GM12878 (cell line): ENCODE results near the gene STK16. TPM values are rescaled to one million over a fixed set of nuclear protein-coding genes. Genes with fewer than 3 reads are reported as not detected.

Experiments used
- ATAC-seq: fragments of 200-7000 bp; cut with Tn5 transposase; 3 replicates; pipeline ENCODE4 v1.9.1; 2020; ENCODE audit warnings: mild to moderate bottlenecking, moderate library complexity
- BruUV-seq: library from RNA; stranded (reverse); fragments of 400-500 nt; replicated peaks from 2 replicates; lab custom pipeline; 2021; lab: Mats Ljungman, UMichigan
- CTCF ChIA-PET: fragments of 300-600 bp; sonication (Branson Sonifier 250); formaldehyde crosslinking; extraction: SDS; loops from one replicate; lab custom pipeline; 2021; ENCODE audit warnings: inconsistent platforms; lab: Yijun Ruan, JAX
- POLR2A ChIA-PET: fragments of 350-600 bp; formaldehyde crosslinking; extraction: SDS; loops from one replicate; lab custom pipeline; 2021; ENCODE audit warnings: inconsistent platforms; lab: Charles Lee
- RAD21 ChIA-PET: fragments of 300-600 bp; sonication (Branson Sonifier 250); formaldehyde crosslinking; loops from one replicate; lab custom pipeline; 2023; ENCODE audit warnings: antibody characterized with exemption; ENCODE audit not compliant: unreplicated experiment; lab: Charles Lee
- SMC1A ChIA-PET: fragments of 300-600 bp; sonication (Branson Sonifier 250); formaldehyde crosslinking; loops from one replicate; lab custom pipeline; 2023; ENCODE audit not compliant: unreplicated experiment, uncharacterized antibody; lab: Charles Lee
- DNase-seq: peaks from one replicate; pipeline ENCODE4 v3.0.0-alpha.2; 2011; ENCODE audit warnings: low read depth, low spot score
- FAIRE-seq: peaks from 3 replicates; lab custom pipeline; 2011; peaks lifted over from hg19 to GRCh38; lab: Jason Lieb, UNC
- H2AFZ ChIP-seq: 2 replicates; pipeline ENCODE4 v1.6.0; 2011; ENCODE audit warnings: low read depth, low read length, control low read depth; ENCODE audit not compliant: control insufficient read depth
- H3K27ac ChIP-seq: 2 replicates; pipeline ENCODE4 v1.5.1; 2011; ENCODE audit warnings: control low read depth; ENCODE audit not compliant: control insufficient read depth, insufficient read depth
- H3K27me3 ChIP-seq, 2 experiments: replicated peaks in 1 of 2; 2 replicates each; pipeline versions ENCODE4 v1.6.0 to v1.6.1; 2011; ENCODE audit warnings: low read length in 1 of 2; ENCODE audit not compliant: control insufficient read depth in 2 of 2, insufficient read depth in 2 of 2
- H3K36me3 ChIP-seq, 2 experiments: 2 replicates each; pipeline ENCODE4 v1.5.1; 2011; ENCODE audit warnings: low read length in 1 of 2; ENCODE audit not compliant: control insufficient read depth in 2 of 2, insufficient read depth in 2 of 2
- H3K4me1 ChIP-seq: 2 replicates; pipeline ENCODE4 v1.6.1; 2011; ENCODE audit warnings: mild to moderate bottlenecking, low read length, moderate library complexity, mixed read lengths; ENCODE audit not compliant: control insufficient read depth, insufficient read depth
- H3K4me2 ChIP-seq: 2 replicates; pipeline ENCODE4 v1.6.0; 2011; ENCODE audit warnings: control low read depth; ENCODE audit not compliant: control insufficient read depth, insufficient read depth
- H3K4me3 ChIP-seq: fragments of 200-600 bp; sonication (generic); 2 replicates; pipeline ENCODE4 v1.5.1; 2016
- H3K79me2 ChIP-seq: 2 replicates; pipeline ENCODE4 v1.6.0; 2011; ENCODE audit warnings: low read length; ENCODE audit not compliant: control insufficient read depth, insufficient read depth
- H3K9ac ChIP-seq: 2 replicates; pipeline ENCODE4 v1.8.0; 2011; ENCODE audit warnings: low read length, control low read depth, mixed read lengths; ENCODE audit not compliant: control insufficient read depth, insufficient read depth
- H3K9me3 ChIP-seq: replicated peaks from 3 replicates; pipeline ENCODE4 v1.5.1; 2011; ENCODE audit warnings: mild to moderate bottlenecking, low read length; ENCODE audit not compliant: control insufficient read depth, insufficient read depth
- H4K20me1 ChIP-seq: 2 replicates; pipeline ENCODE4 v1.6.0; 2011; ENCODE audit not compliant: control insufficient read depth, insufficient read depth
- ASH2L ChIP-seq: fragments of 300-600, 200-600 bp; sonication (generic); IDR thresholded peaks from 2 replicates; pipeline ENCODE4 v1.6.1; 2017; ENCODE audit warnings: low read depth, mild to moderate bottlenecking, borderline replicate concordance
- CBFB ChIP-seq: IDR thresholded peaks from 2 replicates; pipeline ENCODE4 v1.6.1; 2016; ENCODE audit warnings: antibody characterized with exemption, low read depth
- CREM ChIP-seq: IDR thresholded peaks from 2 replicates; pipeline ENCODE4 v1.6.1; 2014; ENCODE audit warnings: antibody characterized with exemption, low read depth
- EP300 ChIP-seq, 2 experiments: fragments of 150-350 bp in 1 of 2; IDR thresholded peaks; 2 replicates each; pipeline ENCODE4 v1.6.1; 2011 to 2012; ENCODE audit warnings: low read depth in 2 of 2, low read length in 2 of 2, borderline replicate concordance in 1 of 2, improper control_type of control experiment in 1 of 2, inconsistent platforms in 1 of 2; ENCODE audit not compliant: control insufficient read depth in 1 of 2
- IKZF1 ChIP-seq: fragments of 450-650 bp; conservative IDR thresholded peaks from 2 replicates; pipeline ENCODE4 v1.6.1; 2017; ENCODE audit warnings: antibody characterized with exemption, mild to moderate bottlenecking
- KLF5 ChIP-seq: fragments of 450-650 bp; IDR thresholded peaks from 2 replicates; pipeline ENCODE4 v1.6.1; 2014; ENCODE audit warnings: mild to moderate bottlenecking; ENCODE audit not compliant: partially characterized antibody
- MEF2B ChIP-seq: fragments of 450-650 bp; IDR thresholded peaks from 2 replicates; pipeline ENCODE4 v1.6.1; 2018; ENCODE audit warnings: mild to moderate bottlenecking, moderate library complexity; ENCODE audit not compliant: partially characterized antibody, poor library complexity, severe bottlenecking
- NFXL1 ChIP-seq: fragments of 450-650 bp; IDR thresholded peaks from 2 replicates; pipeline ENCODE4 v1.6.1; 2017; ENCODE audit warnings: antibody characterized with exemption, mild to moderate bottlenecking, borderline replicate concordance
- NR2F1 ChIP-seq: fragments of 450-650 bp; conservative IDR thresholded peaks from 2 replicates; pipeline ENCODE4 v1.6.1; 2017; ENCODE audit warnings: mild to moderate bottlenecking
- PML ChIP-seq: IDR thresholded peaks from 2 replicates; pipeline ENCODE4 v1.6.1; 2012; ENCODE audit warnings: low read length, inconsistent platforms
- POLR2A ChIP-seq: IDR thresholded peaks from 2 replicates; pipeline ENCODE4 v1.6.1; 2011; ENCODE audit warnings: low read depth, mild to moderate bottlenecking, low read length
- POLR2AphosphoS5 ChIP-seq: IDR thresholded peaks from 2 replicates; pipeline ENCODE4 v1.6.1; 2011; ENCODE audit warnings: mild to moderate bottlenecking, low read length, inconsistent platforms
- POU2F2 ChIP-seq: IDR thresholded peaks from 3 replicates; pipeline ENCODE4 v1.6.1; 2011; ENCODE audit warnings: low read depth, mild to moderate bottlenecking, low read length, borderline replicate concordance
- SMARCA5 ChIP-seq: fragments of 450-650 bp; IDR thresholded peaks from 2 replicates; pipeline ENCODE4 v1.6.1; 2017; ENCODE audit warnings: mild to moderate bottlenecking
- SPI1 ChIP-seq: IDR thresholded peaks from 2 replicates; pipeline ENCODE4 v1.6.1; 2011; ENCODE audit warnings: low read depth, mild to moderate bottlenecking, low read length, moderate library complexity, borderline replicate concordance; ENCODE audit not compliant: insufficient read depth
- TCF7 ChIP-seq: IDR thresholded peaks from 2 replicates; pipeline ENCODE4 v1.6.1; 2014; ENCODE audit warnings: antibody characterized with exemption, borderline replicate concordance
- ZBTB11 ChIP-seq: fragments of 450-650 bp; formaldehyde crosslinking; IDR thresholded peaks from 2 replicates; pipeline ENCODE4 v1.5.0; 2022; ENCODE audit warnings: mild to moderate bottlenecking, missing genetic modification characterization
- ZBTB4 ChIP-seq: fragments of 450-650 bp; formaldehyde crosslinking; IDR thresholded peaks from 2 replicates; pipeline ENCODE4 v1.4.0; 2022; ENCODE audit warnings: mild to moderate bottlenecking, moderate library complexity
- WGBS: methylation state at CpG from one replicate; pipeline ENCODE4 v1.1.6; 2016; ENCODE audit warnings: low lambda C conversion rate; ENCODE audit not compliant: insufficient replicate concordance, insufficient coverage; ENCODE audit errors: missing lambda C conversion rate; 5-methylcytosine and 5-hydroxymethylcytosine counted together
- in situ Hi-C: fragments of 300-500 bp; cut with MboI; formaldehyde crosslinking; loops from 9 replicates; pipeline ENCODE4 v1.14.3; 2018; ENCODE audit warnings: mixed read lengths
- intact Hi-C: fragments of 100-400 bp; cut with micrococcal nuclease; formaldehyde crosslinking; loops from one replicate; pipeline ENCODE4 v1.14.2; 2022; ENCODE audit not compliant: unreplicated experiment
- polyA plus RNA-seq, 11 experiments: library from polyadenylated mRNA; depleted of rRNA in 4 of 11; unstranded in 6 of 11; stranded (reverse) in 5 of 11; fragments of >200 nt; fragmentation: Nextera tagmentation in 4 of 11; fragmentation: Illumina TruSeq in 1 of 11; extraction: Ambion mirVana in 4 of 11; extraction: Trizol in 1 of 11; gene quantifications; 1 replicate in 1 of 11; 2 replicates in 10 of 11; pipeline versions ENCODE4 v1.2.1 to v1.2.3, GENCODE V29; 2011 to 2016; ENCODE audit warnings: inconsistent platforms in 2 of 11, missing spikeins in 2 of 11, low read depth in 1 of 11
- total RNA-seq, 4 experiments: library from RNA; depleted of rRNA in 3 of 4; stranded (reverse); fragments of >200 nt in 3 of 4; fragmentation: Illumina TruSeq in 1 of 4; extraction: Trizol in 1 of 4; gene quantifications; 2 replicates each; pipeline versions ENCODE4 v1.2.1 to v1.2.3, GENCODE V29; 2013 to 2021

STK16 gene
- total and polyA plus RNA-seq, 10 of the 15 experiments (the other 5 are each of a cell fraction or from before 2014, with no cell fraction given): 4.3 to 50.1 (median 17.9) TPM

- ATAC-seq: no peak
- no peak overlapping the region for H3K4me3 ChIP-seq
- 88% methylated on average over 9 of the region's 9 CpGs for WGBS
- ChIA-PET RAD21 (interaction anchor here (1.2 to 1.9 kb wide), 2 partner anchors 35 to 52 kb away, joined by 5 to 10 read pairs; partner anchors contain the start of gene CNPPD1), POLR2A (interaction anchor here (0.6 to 1.0 kb wide), 2 partner anchors 31 to 40 kb away, joined by 3 to 11 read pairs; no protein-coding TSS in a partner anchor), CTCF (interaction anchor here (0.6 to 2.5 kb wide), 9 partner anchors 36 to 561 kb away, joined by 3 to 20 read pairs (median 4); partner anchors contain the start of gene SLC23A3), SMC1A (interaction anchor here (0.8 to 1.6 kb wide), 4 partner anchors 38 to 51 kb away, joined by 3 to 6 read pairs (median 3); no protein-coding TSS in a partner anchor)
- H4K20me1 ChIP-seq: no peaks in the 10 kb centered on the region
- H3K4me2 ChIP-seq: no peak overlapping the region
- intact Hi-C loops (loop anchor here (1.0 kb wide), 1 partner anchor 51 kb away; the partner anchor contains the start of gene NHEJ1), in situ Hi-C loops (no loop called here)
- no peak overlapping the region for H3K27ac ChIP-seq
- no peak overlapping the region for H2AFZ ChIP-seq
- H3K36me3 ChIP-seq: peaks cover 0 to 12% of the 10 kb centered on the region in 2 experiments; a peak in 3 of 4 replicates
- peaks cover 7% of the 10 kb centered on the region for H3K4me1 ChIP-seq
- no peaks in the 10 kb centered on the region; the same call in 1 of the 2 replicates for H3K79me2 ChIP-seq
- H3K27me3 ChIP-seq: no peaks in the 10 kb centered on the region
- no TSS peak for BruUV-seq
- no peaks in the 10 kb centered on the region for H3K9me3 ChIP-seq
- H3K9ac ChIP-seq: no peak overlapping the region
- no peak for DNase-seq
- FAIRE-seq: no peak
- TF ChIP-seq MEF2B (no peak), ZBTB4 (CRISPR knock-in tag) (no peak), KLF5 (no peak), SPI1 (no peak), POLR2A (no peak), NFXL1 (no peak), TCF7 (no peak), POU2F2 (no peak), IKZF1 (no peak), ASH2L (no peak), CBFB (no peak), CREM (no peak), NR2F1 (no peak), ZBTB11 (CRISPR knock-in tag) (no peak), PML (no peak), EP300 (IDR thresholded peaks at IDR 0.05; ENCODE audit: borderline replicate concordance in 1 of 2, control insufficient read depth in 1 of 2, low read depth in 2 of 2, low read length in 2 of 2) (no peak), POLR2AphosphoS5 (no peak), SMARCA5 (no peak)
Observed at GRCh38 chr2:219210886-219211362, 34.4 kb upstream of the STK16 start.
